Body of pancreas (tissue), 4 donors: ENCODE measurements around the gene C6orf52. TPM values are rescaled to one million over a fixed set of nuclear protein-coding genes. Genes with fewer than 3 reads are reported as not detected.

ENCODE experiments used
- ATAC-seq: fragments of 150-250 bp; one replicate; pipeline ENCODE4 v1.9.1; 2016
- DNase-seq, 4 donors: peaks; one replicate each; pipeline ENCODE4 v3.0.0-alpha.2; 2019
- H3K27ac ChIP-seq, 4 donors: fragments of 200-600 bp; sonication (generic); 1 replicate in 3 of 4; 2 replicates in 1 of 4; pipeline versions ENCODE4 v1.5.1 to v1.6.1; 2016 to 2019; ENCODE audit warnings: mild to moderate bottlenecking in 1 of 4, mixed read lengths in 1 of 4, moderate library complexity in 1 of 4
- H3K27me3 ChIP-seq, 2 donors: fragments of 200-600 bp; sonication (generic); one replicate each; pipeline ENCODE4 v1.6.0; 2016; ENCODE audit warnings: mild to moderate bottlenecking in 1 of 2
- H3K36me3 ChIP-seq, 2 donors: fragments of 200-600 bp; sonication (generic); replicated peaks in 1 of 2; 2 replicates each; pipeline ENCODE4 v1.5.1; 2016; ENCODE audit warnings: low read depth in 2 of 2; ENCODE audit not compliant: insufficient read depth in 1 of 2
- H3K4me1 ChIP-seq: fragments of 200-600 bp; sonication (generic); one replicate; pipeline ENCODE4 v1.6.0; 2016
- H3K4me3 ChIP-seq, 2 donors: fragments of 200-600 bp; sonication (generic); 1 replicate in 1 of 2; 2 replicates in 1 of 2; pipeline ENCODE4 v1.5.1; 2016 to 2019
- H3K9me3 ChIP-seq, 3 donors: fragments of 200-600 bp; sonication (generic); 1 replicate in 2 of 3; 2 replicates in 1 of 3; pipeline ENCODE4 v1.5.1; 2016
- CTCF ChIP-seq, 7 experiments: fragments of 450-650 bp in 4 of 7; fragments of 200-600 bp in 3 of 7; sonication (generic) in 3 of 7; IDR thresholded peaks; one replicate each; pipeline ENCODE4 v1.5.1; 2016 to 2019; ENCODE audit warnings: antibody characterized with exemption in 7 of 7
- POLR2A ChIP-seq, 3 donors: fragments of 450-650 bp; IDR thresholded peaks; one replicate each; pipeline ENCODE4 v1.6.1; 2016; ENCODE audit warnings: antibody characterized with exemption in 3 of 3, mild to moderate bottlenecking in 2 of 3
- WGBS, 2 donors: methylation state at CpG; one replicate each; pipeline ENCODE4 v1.1.5; 2017; 5-methylcytosine and 5-hydroxymethylcytosine counted together
- intact Hi-C: fragments of 100-400 bp; cut with DNase I; formaldehyde crosslinking; loops from one replicate; pipeline ENCODE4 v1.15.1; 2023
- total RNA-seq, 2 donors: library from RNA; depleted of rRNA; stranded (reverse); fragments of >200 nt; gene quantifications; one replicate each; pipeline ENCODE4 v1.1.0, GENCODE V29; 2016

C6orf52 gene
- total RNA-seq, 2 donors from 2014 or later: not detected

DNA sequence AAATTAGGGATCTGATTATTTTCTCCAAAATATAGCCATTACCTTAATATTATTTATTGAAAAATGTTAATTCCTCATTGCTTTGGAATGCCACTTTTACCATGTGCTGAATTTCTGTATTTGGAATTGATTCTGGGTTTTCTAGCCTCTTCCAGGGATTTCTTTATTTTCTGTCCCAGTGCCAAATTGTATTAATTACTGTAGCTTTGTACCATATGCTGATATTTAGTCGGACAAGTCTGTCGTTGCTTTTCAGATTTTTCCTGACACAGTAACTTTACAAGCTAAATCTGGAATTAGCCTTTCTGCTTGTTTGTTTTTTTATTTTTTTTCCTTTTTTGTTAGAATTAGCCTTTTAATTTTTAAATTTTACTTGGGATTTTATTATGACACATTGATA, 42.3 kb upstream of the C6orf52 start:
- H3K4me3 ChIP-seq: no peak overlapping the region
- H3K36me3 ChIP-seq: peaks cover 0 to 2% of the 10 kb centered on the region in 2 donors
- DNase-seq (no peak), ATAC-seq (no peak)
- no peaks in the 10 kb centered on the region for H3K27me3 ChIP-seq
- WGBS, 2 donors: 80 to 89% methylated on average over 2 of the region's 2 CpGs
- no peak overlapping the region for H3K27ac ChIP-seq
- intact Hi-C loops: no loop called here
- no peaks in the 10 kb centered on the region for H3K9me3 ChIP-seq
- TF ChIP-seq POLR2A (IDR thresholded peaks at IDR 0.05): no peak
- no peaks in the 10 kb centered on the region for H3K4me1 ChIP-seq

DNA sequence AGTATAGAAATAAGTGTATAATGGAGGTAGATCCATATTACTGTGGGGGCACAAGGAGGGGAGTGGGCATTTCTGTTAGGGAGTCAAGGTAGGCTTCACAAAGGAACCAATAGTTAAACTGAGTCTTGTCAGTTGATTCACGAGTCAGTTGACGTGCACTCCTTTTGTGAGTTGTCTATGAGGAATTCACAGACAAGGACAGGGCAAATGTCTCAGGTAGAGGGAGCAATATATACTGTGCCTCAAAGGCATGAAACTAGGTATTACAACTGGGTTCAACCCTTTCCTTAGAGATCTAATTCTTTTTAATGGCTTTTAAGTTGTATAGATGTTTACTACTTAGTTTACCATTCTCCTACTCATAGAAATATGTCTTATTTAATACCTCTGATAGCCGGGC, 39.4 kb upstream of the C6orf52 start:
- H3K9me3 ChIP-seq: no peaks in the 10 kb centered on the region
- peaks cover 0 to 7% of the 10 kb centered on the region in 2 donors for H3K36me3 ChIP-seq
- 94 to 97% methylated on average over 3 of the region's 3 CpGs for WGBS, 2 donors
- intact Hi-C loops: no loop called here
- H3K4me3 ChIP-seq: no peak overlapping the region
- TF ChIP-seq CTCF (IDR thresholded peaks at IDR 0.05) (no peak), POLR2A (IDR thresholded peaks at IDR 0.05) (no peak)
- no peaks in the 10 kb centered on the region for H3K27me3 ChIP-seq
- no peak overlapping the region for H3K27ac ChIP-seq
- no peaks in the 10 kb centered on the region for H3K4me1 ChIP-seq
- no peak for ATAC-seq
- DNase-seq: no peak

DNA sequence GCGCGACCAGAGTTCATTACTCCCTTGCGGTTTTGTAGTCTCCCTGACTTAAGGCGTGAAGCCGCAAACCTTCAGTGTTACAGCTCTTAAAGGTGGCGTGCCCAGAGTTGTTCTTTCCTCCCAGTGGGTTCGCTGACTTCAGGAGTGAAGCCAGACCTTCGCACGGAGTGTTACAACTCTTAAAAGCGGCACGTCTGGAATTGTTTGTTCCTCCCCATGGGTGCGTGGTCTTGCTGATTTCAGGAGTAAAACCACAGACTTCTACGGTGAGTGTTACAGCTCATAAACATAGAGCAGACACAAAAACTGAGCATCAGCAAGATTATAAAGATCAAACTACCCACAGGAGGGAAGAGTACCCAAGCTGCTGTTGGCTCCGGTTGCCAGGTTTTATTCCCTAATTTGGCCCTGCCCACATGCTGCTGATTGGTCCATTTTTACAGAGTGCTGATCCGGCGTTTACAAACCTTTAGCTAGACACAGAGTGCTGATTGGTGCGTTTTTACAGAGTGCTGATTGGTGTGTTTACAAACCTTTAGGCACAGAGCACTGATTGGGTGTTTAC, 38.8 kb upstream of the C6orf52 start:
- 93 to 94% methylated on average over 16 to 17 of the region's 17 CpGs for WGBS, 2 donors
- TF ChIP-seq POLR2A (IDR thresholded peaks at IDR 0.05): no peak
- TF ChIP-seq CTCF (IDR thresholded peaks at IDR 0.05): no peak
- Histone ChIP-seq H3K36me3 (peaks cover 0 to 11% of the 10 kb centered on the region in 2 donors), H3K4me1 (no peaks in the 10 kb centered on the region), H3K9me3 (no peaks in the 10 kb centered on the region), H3K4me3 (no peak overlapping the region), H3K27ac (no peak overlapping the region), H3K27me3 (no peaks in the 10 kb centered on the region)
- intact Hi-C loops: no loop called here
- DNase-seq (no peak), ATAC-seq (no peak)

GRCh38 chr6:10730254-10730653, 35.8 kb upstream of the C6orf52 start:
- intact Hi-C loops: no loop called here
- WGBS, 2 donors: 71 to 77% methylated on average over 3 of the region's 3 CpGs
- Histone ChIP-seq H3K36me3 (peaks cover 0 to 11% of the 10 kb centered on the region in 2 donors), H3K4me3 (no peak overlapping the region), H3K4me1 (no peaks in the 10 kb centered on the region), H3K27me3 (no peaks in the 10 kb centered on the region), H3K9me3 (no peaks in the 10 kb centered on the region), H3K27ac (no peak overlapping the region)
- ATAC-seq (no peak), DNase-seq (no peak)
- TF ChIP-seq POLR2A (IDR thresholded peaks at IDR 0.05) (no peak), CTCF (IDR thresholded peaks at IDR 0.05) (no peak)

DNA sequence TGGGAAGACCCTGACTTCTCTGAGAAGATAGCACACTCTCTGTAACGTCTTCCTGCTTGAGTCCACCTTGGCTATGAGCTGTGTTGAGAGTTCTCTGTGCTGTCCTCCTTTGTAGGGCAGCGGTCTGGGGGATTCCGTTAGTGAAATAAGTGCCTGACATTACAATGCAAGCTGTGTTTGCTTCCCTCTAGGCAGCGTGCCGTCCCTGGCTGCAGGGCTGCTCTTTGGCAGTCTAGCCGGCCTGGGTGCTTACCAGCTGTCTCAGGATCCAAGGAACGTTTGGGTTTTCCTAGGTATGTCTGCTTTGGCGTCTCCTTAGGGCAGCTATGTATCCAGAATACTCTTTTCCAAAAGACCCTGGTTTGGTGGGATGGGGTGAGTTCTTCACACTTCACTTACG, 31.3 kb upstream of the C6orf52 start:
- WGBS, 2 donors: 81 to 82% methylated on average over 8 to 9 of the region's 9 CpGs
- DNase-seq (no peak), ATAC-seq (no peak)
- H3K27ac ChIP-seq: no peak overlapping the region
- H3K4me3 ChIP-seq: no peak overlapping the region
- H3K27me3 ChIP-seq: no peaks in the 10 kb centered on the region
- H3K9me3 ChIP-seq: no peaks in the 10 kb centered on the region
- peaks cover 23% of the 10 kb centered on the region for H3K4me1 ChIP-seq
- peaks cover 0 to 6% of the 10 kb centered on the region in 2 donors for H3K36me3 ChIP-seq
- intact Hi-C loops: no loop called here
- TF ChIP-seq CTCF (IDR thresholded peaks at IDR 0.05): no peak
- TF ChIP-seq POLR2A (IDR thresholded peaks at IDR 0.05): no peak
